A673 (cell line): Measurements from ENCODE around the gene FOXJ3. TPM values are rescaled to one million over a fixed set of nuclear protein-coding genes. Genes with fewer than 3 reads are reported as not detected.

Experiments
- BruUV-seq: library from RNA; stranded (reverse); fragments of 400-500 nt; replicated peaks from 2 replicates; lab custom pipeline; 2021; lab: Mats Ljungman, UMichigan
- CTCF ChIA-PET: fragments of 300-600 bp; sonication (Branson Sonifier 250); formaldehyde crosslinking; loops from one replicate; lab custom pipeline; 2022; ENCODE audit warnings: antibody characterized with exemption; lab: Charles Lee
- POLR2A ChIA-PET: fragments of 300-600 bp; sonication (Branson Sonifier 250); formaldehyde crosslinking; loops from one replicate; lab custom pipeline; 2022; ENCODE audit warnings: antibody characterized with exemption; ENCODE audit not compliant: low non-redundant PET; lab: Charles Lee
- DNase-seq: peaks from one replicate; pipeline ENCODE4 v3.0.0-alpha.2; 2015; ENCODE audit warnings: low spot score
- H3K27ac ChIP-seq: fragments of 200-600 bp; sonication (generic); 2 replicates; pipeline ENCODE4 v1.5.1; 2016; ENCODE audit warnings: mixed run types, low read depth, mild to moderate bottlenecking, mixed read lengths, antibody characterized with exemption, low read length; ENCODE audit not compliant: poor library complexity, severe bottlenecking
- H3K27me3 ChIP-seq: fragments of 200-600 bp; sonication (generic); replicated peaks from 2 replicates; pipeline ENCODE4 v1.6.1; 2017; ENCODE audit warnings: mixed run types, low read depth, mild to moderate bottlenecking, mixed read lengths, antibody characterized with exemption, low read length; ENCODE audit not compliant: insufficient read depth, poor library complexity
- H3K36me3 ChIP-seq: fragments of 200-600 bp; sonication (generic); 2 replicates; pipeline ENCODE4 v1.6.1; 2016; ENCODE audit warnings: mixed run types, mild to moderate bottlenecking, mixed read lengths, antibody characterized with exemption, low read length; ENCODE audit not compliant: insufficient read depth, poor library complexity, severe bottlenecking
- H3K4me1 ChIP-seq: fragments of 200-600 bp; sonication (generic); 2 replicates; pipeline ENCODE4 v1.6.1; 2017; ENCODE audit warnings: mixed run types, mild to moderate bottlenecking, mixed read lengths, antibody characterized with exemption, low read length; ENCODE audit not compliant: insufficient read depth, poor library complexity, severe bottlenecking
- H3K4me3 ChIP-seq: fragments of 200-600 bp; sonication (generic); 2 replicates; pipeline ENCODE4 v1.5.1; 2016; ENCODE audit warnings: low read depth, mixed run types, mild to moderate bottlenecking, mixed read lengths, low read length; ENCODE audit not compliant: poor library complexity, severe bottlenecking
- H3K9me3 ChIP-seq: fragments of 200-600 bp; sonication (generic); 2 replicates; pipeline ENCODE4 v1.6.1; 2016; ENCODE audit warnings: mixed run types, low read depth, mild to moderate bottlenecking, mixed read lengths, antibody characterized with exemption, low read length; ENCODE audit not compliant: poor library complexity, severe bottlenecking
- CTCF ChIP-seq: fragments of 300-800, 200-600 bp; sonication (generic); conservative IDR thresholded peaks from 2 replicates; pipeline ENCODE4 v1.5.1; 2017; ENCODE audit warnings: low read depth, mild to moderate bottlenecking, antibody characterized with exemption, low read length, moderate library complexity, mixed read lengths
- EZH2 ChIP-seq: fragments of 200-600 bp; sonication (generic); IDR thresholded peaks from 2 replicates; pipeline ENCODE4 v1.6.1; 2017; ENCODE audit warnings: borderline replicate concordance, low read depth, mild to moderate bottlenecking, mixed read lengths, antibody characterized with exemption, low read length; ENCODE audit not compliant: poor library complexity, severe bottlenecking
- intact Hi-C: fragments of 100-400 bp; cut with micrococcal nuclease; formaldehyde crosslinking; loops from one replicate; pipeline ENCODE4 v1.10.0; 2022; ENCODE audit not compliant: unreplicated experiment
- total RNA-seq: library from RNA; stranded (reverse); gene quantifications from 2 replicates; pipeline ENCODE4 v1.2.3, GENCODE V29; 2021

FOXJ3 gene
- total RNA-seq, 1 experiment from 2014 or later = 57.9 TPM

GRCh38 chr1:42171679-42172266 is 163.3 kb downstream of the FOXJ3 start:
- ChIA-PET POLR2A (no interaction called here), CTCF (no interaction called here)
- intact Hi-C loops = loop anchor here (10.0 kb wide), 1 partner anchor 163 kb away; the partner anchor contains the start of gene FOXJ3
- no peak overlapping the region for H3K4me3 ChIP-seq
- H3K4me1 ChIP-seq = peaks cover 4% of the 10 kb centered on the region
- TF ChIP-seq EZH2 = no peak
- no peak for TF ChIP-seq CTCF
- no peaks in the 10 kb centered on the region for H3K9me3 ChIP-seq
- DNase-seq = no peak
- no peak overlapping the region for H3K27ac ChIP-seq
- H3K36me3 ChIP-seq = no peaks in the 10 kb centered on the region
- BruUV-seq = no TSS peak
- H3K27me3 ChIP-seq = no peaks in the 10 kb centered on the region

GRCh38 chr1:42170779-42171621 is 164.0 kb downstream of the FOXJ3 start:
- TF ChIP-seq CTCF (no peak), EZH2 (no peak)
- intact Hi-C loops = loop anchor here (10.0 kb wide), 1 partner anchor 164 kb away; the partner anchor contains the start of gene FOXJ3
- Histone ChIP-seq H3K4me1 (peaks cover 4% of the 10 kb centered on the region), H3K36me3 (no peaks in the 10 kb centered on the region), H3K27ac (no peak overlapping the region), H3K9me3 (no peaks in the 10 kb centered on the region), H3K27me3 (no peaks in the 10 kb centered on the region), H3K4me3 (no peak overlapping the region)
- CTCF ChIA-PET = no interaction called here
- DNase-seq = no peak
- BruUV-seq = no TSS peak
- POLR2A ChIA-PET = no interaction called here

GRCh38 chr1:42168763-42169162 is 166.3 kb downstream of the FOXJ3 start:
- TF ChIP-seq CTCF (no peak), EZH2 (no peak)
- intact Hi-C loops = no loop called here
- no peak overlapping the region for H3K4me3 ChIP-seq
- BruUV-seq = no TSS peak
- no peaks in the 10 kb centered on the region for H3K4me1 ChIP-seq
- ChIA-PET POLR2A (no interaction called here), CTCF (no interaction called here)
- DNase-seq = no peak
- H3K27ac ChIP-seq = no peak overlapping the region
- no peaks in the 10 kb centered on the region for H3K9me3 ChIP-seq
- no peaks in the 10 kb centered on the region for H3K27me3 ChIP-seq
- no peaks in the 10 kb centered on the region for H3K36me3 ChIP-seq
